HCT116 (cell line): ENCODE results near the gene ZNHIT3. TPM values are rescaled to one million over a fixed set of nuclear protein-coding genes. Genes with fewer than 3 reads are reported as not detected.

ENCODE experiments used
- ATAC-seq: fragments of 200-7000 bp; cut with Tn5 transposase; 2 replicates; pipeline ENCODE4 v1.9.1; 2020; ENCODE audit warnings: mild to moderate bottlenecking, moderate library complexity
- BruUV-seq: library from RNA; stranded (reverse); fragments of 400-500 nt; replicated peaks from 2 replicates; lab custom pipeline; 2021; lab: Mats Ljungman, UMichigan
- CTCF ChIA-PET: fragments of 300-600 bp; sonication (Branson Sonifier 250); formaldehyde crosslinking; loops from one replicate; lab custom pipeline; 2021; ENCODE audit warnings: antibody characterized with exemption; lab: Charles Lee
- POLR2A ChIA-PET: fragments of 300-600, 350-600 bp; sonication (Branson Sonifier 250); formaldehyde crosslinking; loops from one replicate; lab custom pipeline; 2021; ENCODE audit warnings: antibody characterized with exemption; lab: Charles Lee
- RAD21 ChIA-PET, 2 experiments: fragments of 300-600 bp; sonication (Branson Sonifier 250); formaldehyde crosslinking; loops; one replicate each; lab custom pipeline; 2023; ENCODE audit warnings: low total read pairs in 2 of 2; ENCODE audit not compliant: uncharacterized antibody in 2 of 2, unreplicated experiment in 2 of 2, low non-redundant PET in 1 of 2; lab: Charles Lee
- DNase-seq: peaks from one replicate; pipeline ENCODE4 v3.0.0-alpha.2; 2010; ENCODE audit warnings: low read depth, low spot score
- H2AFZ ChIP-seq: fragments of 200-600 bp; shearing (Covaris generic), sonication (generic); 2 replicates; pipeline ENCODE4 v1.6.1; 2017; ENCODE audit warnings: low read depth, mixed run types, mixed read lengths, antibody characterized with exemption, low read length; ENCODE audit not compliant: poor library complexity, severe bottlenecking
- H3K27ac ChIP-seq: 2 replicates; pipeline ENCODE4 v1.5.1; 2012; ENCODE audit warnings: low read depth, low read length
- H3K27me3 ChIP-seq: fragments of 200-600 bp; sonication (generic); 2 replicates; pipeline ENCODE4 v1.6.1; 2016; ENCODE audit warnings: mixed run types, low read length, mixed read lengths; ENCODE audit not compliant: insufficient read depth
- H3K36me3 ChIP-seq, 2 experiments: fragments of 200-500 bp in 1 of 2; fragments of 200-600 bp in 1 of 2; sonication (Bioruptor generic) in 1 of 2; sonication (generic) in 1 of 2; 2 replicates each; pipeline versions ENCODE4 v1.5.1 to v1.6.1; 2014 to 2016; ENCODE audit warnings: low read length in 2 of 2, inconsistent platforms in 1 of 2, mixed read lengths in 1 of 2, mixed run types in 1 of 2; ENCODE audit not compliant: insufficient read depth in 2 of 2, control insufficient read depth in 1 of 2
- H3K4me1 ChIP-seq, 2 experiments: fragments of 200-600 bp in 1 of 2; sonication (generic) in 1 of 2; 2 replicates each; pipeline versions ENCODE4 v1.5.1 to v1.6.1; 2012 to 2017; ENCODE audit warnings: low read length in 2 of 2, inconsistent platforms in 1 of 2, mild to moderate bottlenecking in 1 of 2, mixed read lengths in 1 of 2, mixed run types in 1 of 2, moderate library complexity in 1 of 2; ENCODE audit not compliant: insufficient read depth in 2 of 2, control insufficient read depth in 1 of 2
- H3K4me2 ChIP-seq: fragments of 200-600 bp; sonication (generic); 2 replicates; pipeline ENCODE4 v1.6.1; 2017; ENCODE audit warnings: mixed run types, low read length, mixed read lengths
- H3K4me3 ChIP-seq, 2 experiments: fragments of 200-600 bp in 1 of 2; sonication (generic) in 1 of 2; replicated peaks in 1 of 2; 2 replicates each; pipeline ENCODE4 v1.5.1; 2011 to 2016; ENCODE audit warnings: low read length in 2 of 2, control low read depth in 1 of 2, low read depth in 1 of 2, mild to moderate bottlenecking in 1 of 2, mixed read lengths in 1 of 2, mixed run types in 1 of 2
- H3K79me2 ChIP-seq: fragments of 200-600 bp; sonication (generic); 2 replicates; pipeline ENCODE4 v1.6.1; 2017; ENCODE audit warnings: mild to moderate bottlenecking, mixed run types, low read length, moderate library complexity, mixed read lengths; ENCODE audit not compliant: insufficient read depth
- H3K9ac ChIP-seq: fragments of 200-600 bp; sonication (generic); 2 replicates; pipeline ENCODE4 v1.6.1; 2016; ENCODE audit warnings: low read length, mixed read lengths
- H3K9me2 ChIP-seq: fragments of 200-600 bp; sonication (generic), shearing (Covaris generic); 2 replicates; pipeline ENCODE4 v1.6.1; 2017; ENCODE audit warnings: mixed run types, mild to moderate bottlenecking, moderate library complexity; ENCODE audit not compliant: insufficient read depth
- H3K9me3 ChIP-seq, 2 experiments: fragments of 200-500 bp in 1 of 2; fragments of 200-600 bp in 1 of 2; sonication (Bioruptor generic) in 1 of 2; sonication (generic) in 1 of 2; 2 replicates each; pipeline ENCODE4 v1.6.1; 2014 to 2017; ENCODE audit warnings: low read length in 2 of 2, mixed read lengths in 2 of 2, inconsistent platforms in 1 of 2, low read depth in 1 of 2, mild to moderate bottlenecking in 1 of 2, mixed run types in 1 of 2, moderate library complexity in 1 of 2; ENCODE audit not compliant: control insufficient read depth in 1 of 2, insufficient read depth in 1 of 2
- H4K20me1 ChIP-seq: fragments of 200-600 bp; sonication (generic), shearing (Covaris generic); 2 replicates; pipeline ENCODE4 v1.6.1; 2017; ENCODE audit warnings: mixed run types, mild to moderate bottlenecking, moderate library complexity; ENCODE audit not compliant: insufficient read depth
- CTCF ChIP-seq, 3 experiments: fragments of 200-600 bp in 1 of 3; sonication (generic) in 1 of 3; IDR thresholded peaks in 2 of 3; conservative IDR thresholded peaks in 1 of 3; 2 replicates each; pipeline ENCODE4 v1.5.1; 2012 to 2017; ENCODE audit warnings: low read depth in 2 of 3, low read length in 2 of 3, antibody characterized with exemption in 1 of 3, borderline replicate concordance in 1 of 3, control low read depth in 1 of 3, mild to moderate bottlenecking in 1 of 3, mixed read lengths in 1 of 3, mixed run types in 1 of 3, moderate library complexity in 1 of 3; ENCODE audit not compliant: insufficient read depth in 1 of 3
- JUND ChIP-seq: IDR thresholded peaks from 2 replicates; pipeline ENCODE4 v1.6.1; 2012
- POLR2AphosphoS5 ChIP-seq: IDR thresholded peaks from 2 replicates; pipeline ENCODE4 v1.6.1; 2011; ENCODE audit warnings: mild to moderate bottlenecking, low read depth, low read length, moderate library complexity
- RAD21 ChIP-seq: IDR thresholded peaks from 2 replicates; pipeline ENCODE4 v1.6.1; 2012; ENCODE audit warnings: low read depth, mild to moderate bottlenecking
- REST ChIP-seq: IDR thresholded peaks from 2 replicates; pipeline ENCODE4 v1.6.1; 2012; ENCODE audit warnings: low read depth
- SP1 ChIP-seq: IDR thresholded peaks from 2 replicates; pipeline ENCODE4 v1.6.1; 2012; ENCODE audit warnings: low read depth
- SRF ChIP-seq: IDR thresholded peaks from 2 replicates; pipeline ENCODE4 v1.6.1; 2012; ENCODE audit warnings: low read depth
- YY1 ChIP-seq: IDR thresholded peaks from 2 replicates; pipeline ENCODE4 v1.6.1; 2011; ENCODE audit warnings: low read length, low read depth, moderate library complexity, mild to moderate bottlenecking; ENCODE audit not compliant: insufficient replicate concordance; ENCODE audit errors: extremely low read depth
- ZFX ChIP-seq: fragments of 450-650 bp; IDR thresholded peaks from 2 replicates; pipeline ENCODE4 v1.6.1; 2017
- ZNF274 ChIP-seq: fragments of 200-500 bp; sonication (Bioruptor generic); IDR thresholded peaks from 2 replicates; pipeline ENCODE4 v1.6.1; 2014; ENCODE audit warnings: mild to moderate bottlenecking, low read depth, low read length, inconsistent platforms
- intact Hi-C: fragments of 100-400 bp; cut with micrococcal nuclease; formaldehyde crosslinking; loops from 2 replicates; pipeline ENCODE4 v1.10.0; 2022
- total RNA-seq: library from RNA; stranded (reverse); gene quantifications from one replicate; pipeline ENCODE4 v1.2.1, GENCODE V29; 2021; ENCODE audit not compliant: unreplicated experiment

ZNHIT3 gene
- total RNA-seq, 1 experiment from 2014 or later: 33.9 TPM

DNA sequence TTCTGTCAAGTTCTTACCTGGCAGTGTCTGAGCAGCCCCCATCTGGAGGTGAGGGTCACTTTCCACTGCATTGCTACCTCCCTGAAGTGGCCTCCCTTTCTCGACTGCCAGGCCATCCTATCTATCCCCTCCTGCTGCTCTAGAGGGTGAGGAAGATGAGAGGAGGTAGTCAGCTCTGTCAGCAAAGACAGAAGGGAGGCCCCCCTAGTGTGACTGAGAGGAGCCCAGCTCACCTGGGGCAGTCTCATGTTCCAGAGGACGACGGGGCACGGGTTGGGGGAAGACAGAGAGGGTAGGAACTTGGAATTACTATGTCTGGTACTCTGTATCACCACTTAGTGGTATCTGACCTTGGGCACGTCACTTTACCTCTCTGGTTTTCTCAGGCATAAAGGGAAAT, 26.2 kb downstream of the ZNHIT3 start:
- RAD21 ChIA-PET: no interaction called here
- TSS peak; percentile 44 for BruUV-seq
- Histone ChIP-seq H2AFZ (no peak overlapping the region), H3K4me1 (no peaks in the 10 kb centered on the region), H3K9ac (no peak overlapping the region), H3K4me3 (no peak overlapping the region), H4K20me1 (no peaks in the 10 kb centered on the region), H3K27ac (no peak overlapping the region), H3K4me2 (no peak overlapping the region), H3K27me3 (no peaks in the 10 kb centered on the region), H3K9me2 (no peaks in the 10 kb centered on the region), H3K9me3 (no peaks in the 10 kb centered on the region), H3K36me3 (peaks cover 33 to 61% of the 10 kb centered on the region in 2 experiments; a peak in 3 of 4 replicates), H3K79me2 (peaks cover 2% of the 10 kb centered on the region; the same call in 1 of the 2 replicates)
- ATAC-seq: no peak
- POLR2A ChIA-PET: no interaction called here
- DNase-seq: no peak
- intact Hi-C loops: no loop called here
- no peak for TF ChIP-seq SRF
- no peak for TF ChIP-seq RAD21
- no peak for TF ChIP-seq YY1
- no peak for TF ChIP-seq POLR2AphosphoS5
- TF ChIP-seq ZFX: no peak
- no peak for TF ChIP-seq ZNF274
- TF ChIP-seq REST: no peak
- TF ChIP-seq SP1: no peak
- TF ChIP-seq JUND: no peak
- no peak for TF ChIP-seq CTCF (IDR thresholded peaks at IDR 0.05 in 2 of 3, conservative IDR thresholded peaks at IDR 0.05 in 1 of 3; ENCODE audit: borderline replicate concordance in 1 of 3, insufficient read depth in 1 of 3, low read depth in 2 of 3, low read length in 2 of 3)
- CTCF ChIA-PET: interaction anchor here (0.8 kb wide), 1 partner anchor 29 kb away, joined by 3 read pairs; no protein-coding TSS in a partner anchor
